Measurements from ENCODE around the gene DOK6. TPM values are rescaled to one million over a fixed set of nuclear protein-coding genes. Genes with fewer than 3 reads are reported as not detected.
A peak's percentile ranks its signal among the peaks of the same experiment; 100 is the strongest.

Gene DOK6
- total RNA-seq, 1 experiment from 2014 or later = 4.1 TPM

DNA sequence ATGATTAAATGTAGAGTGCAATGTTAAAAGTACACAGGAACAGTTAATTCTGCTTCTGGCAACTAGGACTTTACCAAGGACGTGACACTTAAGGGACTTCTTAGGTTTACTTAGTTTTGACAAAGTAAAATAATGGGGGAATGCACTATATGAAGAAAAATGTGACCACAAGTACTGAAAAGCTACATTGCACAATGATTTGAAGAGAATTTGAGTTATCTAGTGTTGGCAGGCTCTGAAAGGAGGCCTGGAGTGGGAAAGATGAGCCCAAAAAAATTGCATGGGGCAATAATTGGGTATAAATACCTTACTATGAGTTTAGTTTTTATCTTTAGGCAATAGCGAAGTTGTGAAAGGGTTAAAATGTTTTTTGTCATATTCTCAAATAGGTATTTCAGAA lies 173.7 kb downstream of the DOK6 start:
- CTCF ChIA-PET = no interaction called here
- TF ChIP-seq ATF1 (CRISPR knock-in tag; IDR thresholded peaks at IDR 0.05) (no peak), TCF7 (CRISPR knock-in tag; IDR thresholded peaks at IDR 0.05; ENCODE audit: low read depth) (no peak)

DNA sequence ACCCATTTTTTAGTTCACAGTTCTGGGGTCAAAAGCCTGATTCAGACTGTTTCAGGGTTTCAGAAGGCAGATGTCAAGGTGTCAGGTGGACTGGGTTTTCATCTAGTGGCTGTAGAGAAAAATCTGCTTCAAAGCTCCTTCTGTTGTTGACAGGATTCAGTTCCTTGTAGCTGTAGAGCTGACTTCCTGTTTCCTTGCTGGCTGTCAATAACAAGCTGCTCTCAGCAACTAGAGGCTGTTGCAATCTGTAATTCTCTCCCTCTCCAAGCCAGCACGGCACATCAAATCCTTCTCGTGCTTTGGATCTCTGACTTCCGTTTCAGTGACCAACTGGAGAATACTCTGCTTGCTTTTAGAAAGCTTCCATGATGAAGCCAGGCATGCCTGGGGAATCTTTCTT lies 179.4 kb downstream of the DOK6 start:
- Mint-ChIP-seq H3K9me3 (peaks cover 8% of the 10 kb centered on the region), H3K36me3 (no peaks in the 10 kb centered on the region), H3K27ac (0 out of 2 replicates have a peak overlapping the region, but pooled peaks have one; percentile 27), H3K4me3 (no peak overlapping the region), H3K27me3 (ENCODE audit: low read depth) (no peaks in the 10 kb centered on the region), H3K4me1 (no peaks in the 10 kb centered on the region)
- no peak; the same call in 1 of the 2 replicates for ATAC-seq
- TF ChIP-seq ZNF416 (CRISPR knock-in tag; IDR thresholded peaks at IDR 0.05) = no peak
- TF ChIP-seq, protein P1, sequence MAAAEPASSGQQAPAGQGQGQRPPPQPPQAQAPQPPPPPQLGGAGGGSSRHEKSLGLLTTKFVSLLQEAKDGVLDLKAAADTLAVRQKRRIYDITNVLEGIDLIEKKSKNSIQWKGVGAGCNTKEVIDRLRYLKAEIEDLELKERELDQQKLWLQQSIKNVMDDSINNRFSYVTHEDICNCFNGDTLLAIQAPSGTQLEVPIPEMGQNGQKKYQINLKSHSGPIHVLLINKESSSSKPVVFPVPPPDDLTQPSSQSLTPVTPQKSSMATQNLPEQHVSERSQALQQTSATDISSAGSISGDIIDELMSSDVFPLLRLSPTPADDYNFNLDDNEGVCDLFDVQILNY (CRISPR knock-in tag; IDR thresholded peaks at IDR 0.05) = no peak
- TF ChIP-seq, protein P2, sequence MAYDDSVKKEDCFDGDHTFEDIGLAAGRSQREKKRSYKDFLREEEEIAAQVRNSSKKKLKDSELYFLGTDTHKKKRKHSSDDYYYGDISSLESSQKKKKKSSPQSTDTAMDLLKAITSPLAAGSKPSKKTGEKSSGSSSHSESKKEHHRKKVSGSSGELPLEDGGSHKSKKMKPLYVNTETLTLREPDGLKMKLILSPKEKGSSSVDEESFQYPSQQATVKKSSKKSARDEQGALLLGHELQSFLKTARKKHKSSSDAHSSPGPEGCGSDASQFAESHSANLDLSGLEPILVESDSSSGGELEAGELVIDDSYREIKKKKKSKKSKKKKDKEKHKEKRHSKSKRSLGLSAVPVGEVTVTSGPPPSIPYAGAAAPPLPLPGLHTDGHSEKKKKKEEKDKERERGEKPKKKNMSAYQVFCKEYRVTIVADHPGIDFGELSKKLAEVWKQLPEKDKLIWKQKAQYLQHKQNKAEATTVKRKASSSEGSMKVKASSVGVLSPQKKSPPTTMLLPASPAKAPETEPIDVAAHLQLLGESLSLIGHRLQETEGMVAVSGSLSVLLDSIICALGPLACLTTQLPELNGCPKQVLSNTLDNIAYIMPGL (CRISPR knock-in tag; IDR thresholded peaks at IDR 0.05) = no peak
- no peak for TF ChIP-seq KAT7 (CRISPR knock-in tag; IDR thresholded peaks at IDR 0.05; ENCODE audit: borderline replicate concordance)
- TF ChIP-seq, protein P3, sequence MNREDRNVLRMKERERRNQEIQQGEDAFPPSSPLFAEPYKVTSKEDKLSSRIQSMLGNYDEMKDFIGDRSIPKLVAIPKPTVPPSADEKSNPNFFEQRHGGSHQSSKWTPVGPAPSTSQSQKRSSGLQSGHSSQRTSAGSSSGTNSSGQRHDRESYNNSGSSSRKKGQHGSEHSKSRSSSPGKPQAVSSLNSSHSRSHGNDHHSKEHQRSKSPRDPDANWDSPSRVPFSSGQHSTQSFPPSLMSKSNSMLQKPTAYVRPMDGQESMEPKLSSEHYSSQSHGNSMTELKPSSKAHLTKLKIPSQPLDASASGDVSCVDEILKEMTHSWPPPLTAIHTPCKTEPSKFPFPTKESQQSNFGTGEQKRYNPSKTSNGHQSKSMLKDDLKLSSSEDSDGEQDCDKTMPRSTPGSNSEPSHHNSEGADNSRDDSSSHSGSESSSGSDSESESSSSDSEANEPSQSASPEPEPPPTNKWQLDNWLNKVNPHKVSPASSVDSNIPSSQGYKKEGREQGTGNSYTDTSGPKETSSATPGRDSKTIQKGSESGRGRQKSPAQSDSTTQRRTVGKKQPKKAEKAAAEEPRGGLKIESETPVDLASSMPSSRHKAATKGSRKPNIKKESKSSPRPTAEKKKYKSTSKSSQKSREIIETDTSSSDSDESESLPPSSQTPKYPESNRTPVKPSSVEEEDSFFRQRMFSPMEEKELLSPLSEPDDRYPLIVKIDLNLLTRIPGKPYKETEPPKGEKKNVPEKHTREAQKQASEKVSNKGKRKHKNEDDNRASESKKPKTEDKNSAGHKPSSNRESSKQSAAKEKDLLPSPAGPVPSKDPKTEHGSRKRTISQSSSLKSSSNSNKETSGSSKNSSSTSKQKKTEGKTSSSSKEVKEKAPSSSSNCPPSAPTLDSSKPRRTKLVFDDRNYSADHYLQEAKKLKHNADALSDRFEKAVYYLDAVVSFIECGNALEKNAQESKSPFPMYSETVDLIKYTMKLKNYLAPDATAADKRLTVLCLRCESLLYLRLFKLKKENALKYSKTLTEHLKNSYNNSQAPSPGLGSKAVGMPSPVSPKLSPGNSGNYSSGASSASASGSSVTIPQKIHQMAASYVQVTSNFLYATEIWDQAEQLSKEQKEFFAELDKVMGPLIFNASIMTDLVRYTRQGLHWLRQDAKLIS (CRISPR knock-in tag; IDR thresholded peaks at IDR 0.05; ENCODE audit: borderline replicate concordance) = no peak
- TF ChIP-seq TEAD1 (CRISPR knock-in tag; IDR thresholded peaks at IDR 0.05) = no peak
- no peak for TF ChIP-seq ESRRA (CRISPR knock-in tag; IDR thresholded peaks at IDR 0.05; ENCODE audit: borderline replicate concordance)
- TF ChIP-seq ZBTB21 (CRISPR knock-in tag; IDR thresholded peaks at IDR 0.05; ENCODE audit: borderline replicate concordance) = no peak
- TF ChIP-seq, protein P4, sequence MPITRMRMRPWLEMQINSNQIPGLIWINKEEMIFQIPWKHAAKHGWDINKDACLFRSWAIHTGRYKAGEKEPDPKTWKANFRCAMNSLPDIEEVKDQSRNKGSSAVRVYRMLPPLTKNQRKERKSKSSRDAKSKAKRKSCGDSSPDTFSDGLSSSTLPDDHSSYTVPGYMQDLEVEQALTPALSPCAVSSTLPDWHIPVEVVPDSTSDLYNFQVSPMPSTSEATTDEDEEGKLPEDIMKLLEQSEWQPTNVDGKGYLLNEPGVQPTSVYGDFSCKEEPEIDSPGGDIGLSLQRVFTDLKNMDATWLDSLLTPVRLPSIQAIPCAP (CRISPR knock-in tag; IDR thresholded peaks at IDR 0.05) = no peak
- TF ChIP-seq, protein P5, sequence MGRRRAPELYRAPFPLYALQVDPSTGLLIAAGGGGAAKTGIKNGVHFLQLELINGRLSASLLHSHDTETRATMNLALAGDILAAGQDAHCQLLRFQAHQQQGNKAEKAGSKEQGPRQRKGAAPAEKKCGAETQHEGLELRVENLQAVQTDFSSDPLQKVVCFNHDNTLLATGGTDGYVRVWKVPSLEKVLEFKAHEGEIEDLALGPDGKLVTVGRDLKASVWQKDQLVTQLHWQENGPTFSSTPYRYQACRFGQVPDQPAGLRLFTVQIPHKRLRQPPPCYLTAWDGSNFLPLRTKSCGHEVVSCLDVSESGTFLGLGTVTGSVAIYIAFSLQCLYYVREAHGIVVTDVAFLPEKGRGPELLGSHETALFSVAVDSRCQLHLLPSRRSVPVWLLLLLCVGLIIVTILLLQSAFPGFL (CRISPR knock-in tag; IDR thresholded peaks at IDR 0.05; ENCODE audit: borderline replicate concordance) = no peak
- TF ChIP-seq, protein P6, sequence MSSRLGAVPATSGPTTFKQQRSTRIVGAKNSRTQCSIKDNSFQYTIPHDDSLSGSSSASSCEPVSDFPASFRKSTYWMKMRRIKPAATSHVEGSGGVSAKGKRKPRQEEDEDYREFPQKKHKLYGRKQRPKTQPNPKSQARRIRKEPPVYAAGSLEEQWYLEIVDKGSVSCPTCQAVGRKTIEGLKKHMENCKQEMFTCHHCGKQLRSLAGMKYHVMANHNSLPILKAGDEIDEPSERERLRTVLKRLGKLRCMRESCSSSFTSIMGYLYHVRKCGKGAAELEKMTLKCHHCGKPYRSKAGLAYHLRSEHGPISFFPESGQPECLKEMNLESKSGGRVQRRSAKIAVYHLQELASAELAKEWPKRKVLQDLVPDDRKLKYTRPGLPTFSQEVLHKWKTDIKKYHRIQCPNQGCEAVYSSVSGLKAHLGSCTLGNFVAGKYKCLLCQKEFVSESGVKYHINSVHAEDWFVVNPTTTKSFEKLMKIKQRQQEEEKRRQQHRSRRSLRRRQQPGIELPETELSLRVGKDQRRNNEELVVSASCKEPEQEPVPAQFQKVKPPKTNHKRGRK (CRISPR knock-in tag; IDR thresholded peaks at IDR 0.05; ENCODE audit: borderline replicate concordance) = no peak
- TF ChIP-seq, protein P7, sequence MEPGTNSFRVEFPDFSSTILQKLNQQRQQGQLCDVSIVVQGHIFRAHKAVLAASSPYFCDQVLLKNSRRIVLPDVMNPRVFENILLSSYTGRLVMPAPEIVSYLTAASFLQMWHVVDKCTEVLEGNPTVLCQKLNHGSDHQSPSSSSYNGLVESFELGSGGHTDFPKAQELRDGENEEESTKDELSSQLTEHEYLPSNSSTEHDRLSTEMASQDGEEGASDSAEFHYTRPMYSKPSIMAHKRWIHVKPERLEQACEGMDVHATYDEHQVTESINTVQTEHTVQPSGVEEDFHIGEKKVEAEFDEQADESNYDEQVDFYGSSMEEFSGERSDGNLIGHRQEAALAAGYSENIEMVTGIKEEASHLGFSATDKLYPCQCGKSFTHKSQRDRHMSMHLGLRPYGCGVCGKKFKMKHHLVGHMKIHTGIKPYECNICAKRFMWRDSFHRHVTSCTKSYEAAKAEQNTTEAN (CRISPR knock-in tag; IDR thresholded peaks at IDR 0.05) = no peak
- no peak for TF ChIP-seq JAZF1 (CRISPR knock-in tag; IDR thresholded peaks at IDR 0.05)
- TF ChIP-seq JUN (CRISPR knock-in tag; IDR thresholded peaks at IDR 0.05) = no peak
- ChIA-PET CTCF (no interaction called here), POLR2A (no interaction called here)
- DNase-seq (ENCODE audit: low spot score) = no peak

More for the DNA sequence above, 173.7 kb downstream of the DOK6 start:
- ATAC-seq = no peak
- Mint-ChIP-seq H3K4me1 (peaks cover 3% of the 10 kb centered on the region; the same call in 1 of the 2 replicates), H3K9me3 (peaks cover 3% of the 10 kb centered on the region; the same call in 1 of the 2 replicates), H3K36me3 (no peaks in the 10 kb centered on the region), H3K27me3 (ENCODE audit: low read depth) (no peaks in the 10 kb centered on the region), H3K4me3 (no peak overlapping the region), H3K27ac (no peak overlapping the region)
- POLR2A ChIA-PET = no interaction called here
- no peak for DNase-seq (ENCODE audit: low spot score)

Measured in WTC11 (cell line).